HG03196 (cell line): ENCODE data around the gene LRP11.
"Not testable (repeated sequence)": the region's sequence is repeated elsewhere in the genome, so short reads cannot be mapped to it uniquely, and the experiment has no call there.

Experiments
- ATAC-seq: cut with Tn5 transposase; IDR thresholded peaks from one replicate; pipeline ENCODE4 v1.9.1; 2021; ENCODE audit not compliant: unreplicated experiment

LRP11 gene

GRCh38 chr6:149897855-149898744, 33.9 kb upstream of the LRP11 start, which contains the start of gene RAET1E:
Gene RAET1E, minus strand, starts transcription at chr6:149898113. Its CDS starts 7,212 bp downstream, at chr6:149890901.
- ATAC-seq, result no peak

- no peak for ATAC-seq
Observed at GRCh38 chr6:149897015-149897697, 33.0 kb upstream of the LRP11 start.

GRCh38 chr6:149896491-149896890, 32.3 kb upstream of the LRP11 start:
- no peak for ATAC-seq

GRCh38 chr6:149895833-149896271, 31.7 kb upstream of the LRP11 start:
- ATAC-seq, result no peak

- ATAC-seq, result no peak
Observed at GRCh38 chr6:149895048-149895590, 31.0 kb upstream of the LRP11 start.

GRCh38 chr6:149891864-149892263, 27.7 kb upstream of the LRP11 start:
- not testable (repeated sequence) for ATAC-seq

- ATAC-seq, result no peak
Observed at GRCh38 chr6:149891259-149891658, 27.1 kb upstream of the LRP11 start.

- ATAC-seq, result no peak
Observed at GRCh38 chr6:149890629-149891045, 26.5 kb upstream of the LRP11 start.

GRCh38 chr6:149889326-149889725, 25.2 kb upstream of the LRP11 start:
- ATAC-seq, result no peak

- ATAC-seq, result no peak
Observed at GRCh38 chr6:149888659-149889058, 24.5 kb upstream of the LRP11 start.

- ATAC-seq, result no peak
Observed at GRCh38 chr6:149888093-149888492, 23.9 kb upstream of the LRP11 start.

GRCh38 chr6:149887343-149887742, 23.2 kb upstream of the LRP11 start:
- no peak for ATAC-seq

- no peak for ATAC-seq
Observed at GRCh38 chr6:149885888-149886287, 21.7 kb upstream of the LRP11 start.

- ATAC-seq, result no peak
Observed at GRCh38 chr6:149884617-149885016, 20.5 kb upstream of the LRP11 start.

GRCh38 chr6:149884215-149884614, 20.1 kb upstream of the LRP11 start:
- no peak for ATAC-seq

GRCh38 chr6:149881860-149882259, 17.7 kb upstream of the LRP11 start:
- no peak for ATAC-seq

GRCh38 chr6:149881066-149881766, 17.1 kb upstream of the LRP11 start:
- no peak for ATAC-seq

GRCh38 chr6:149877659-149878058, 13.5 kb upstream of the LRP11 start:
- no peak for ATAC-seq

GRCh38 chr6:149876241-149876933, 12.2 kb upstream of the LRP11 start:
- ATAC-seq, result no peak

- ATAC-seq, result no peak
Observed at GRCh38 chr6:149872233-149872632, 8.1 kb upstream of the LRP11 start.

GRCh38 chr6:149871182-149871581, 7.0 kb upstream of the LRP11 start:
- no peak for ATAC-seq
